NCI-H2081 treated with DMSO at 0.1 percent for 48 hours (cell line): Measurements from ENCODE around the gene CLDN16.
A peak's percentile ranks its signal among the peaks of the same experiment; 100 is the strongest.

Experiments
- DNase-seq: peaks from one replicate; lab custom pipeline; 2025; lab: John Stamatoyannopoulos, UW

CLDN16 gene

DNA sequence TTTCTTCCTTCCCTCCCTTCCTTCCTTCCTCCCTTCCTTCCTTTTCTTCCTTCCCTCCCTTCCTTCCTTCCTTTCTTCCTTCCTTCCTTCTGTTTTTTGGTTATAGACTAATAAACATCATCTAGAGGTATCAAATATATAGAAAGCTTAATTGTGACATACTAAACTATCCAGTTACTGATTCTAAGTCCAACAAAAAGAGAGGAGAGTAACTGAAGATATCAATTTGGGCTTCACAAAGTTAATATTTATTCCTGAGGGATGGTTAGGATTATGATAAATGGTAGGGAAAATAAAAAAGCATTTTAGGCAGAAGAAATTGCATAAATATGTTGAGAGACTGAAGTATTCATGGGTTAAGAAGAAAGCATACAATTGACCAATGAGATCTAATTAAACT is 7.8 kb upstream of the CLDN16 start:
- DNase-seq: no peak

- no peak for DNase-seq
Measured at GRCh38 chr3:190381441-190381840, 6.5 kb upstream of the CLDN16 start.

- DNase-seq: no peak
Measured at GRCh38 chr3:190382082-190382481, 5.9 kb upstream of the CLDN16 start.

GRCh38 chr3:190384309-190384756 is 3.6 kb upstream of the CLDN16 start:
- DNase-seq: no peak

GRCh38 chr3:190385731-190386688 is 2.0 kb upstream of the CLDN16 start:
- no peak for DNase-seq

DNA sequence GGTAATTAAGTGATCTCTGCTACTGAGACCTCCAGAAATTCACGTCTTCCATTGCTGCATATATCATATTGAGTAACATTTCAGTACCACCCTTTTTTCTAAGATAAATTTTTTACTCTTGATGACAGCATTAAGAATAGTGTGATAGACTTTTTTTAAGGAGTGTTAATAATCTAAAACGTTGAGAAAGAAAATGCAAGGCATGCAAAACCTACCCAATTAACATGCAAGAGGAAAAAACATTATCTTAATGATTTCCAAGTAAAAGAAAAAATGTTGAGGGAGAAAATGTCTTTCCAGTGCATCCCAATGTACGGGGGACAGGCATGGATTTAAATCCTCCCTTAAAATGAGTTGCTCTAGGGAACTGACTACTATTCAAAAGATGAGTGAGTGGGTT is 740 bp downstream of the CLDN16 start:
- DNase-seq: no peak

DNA sequence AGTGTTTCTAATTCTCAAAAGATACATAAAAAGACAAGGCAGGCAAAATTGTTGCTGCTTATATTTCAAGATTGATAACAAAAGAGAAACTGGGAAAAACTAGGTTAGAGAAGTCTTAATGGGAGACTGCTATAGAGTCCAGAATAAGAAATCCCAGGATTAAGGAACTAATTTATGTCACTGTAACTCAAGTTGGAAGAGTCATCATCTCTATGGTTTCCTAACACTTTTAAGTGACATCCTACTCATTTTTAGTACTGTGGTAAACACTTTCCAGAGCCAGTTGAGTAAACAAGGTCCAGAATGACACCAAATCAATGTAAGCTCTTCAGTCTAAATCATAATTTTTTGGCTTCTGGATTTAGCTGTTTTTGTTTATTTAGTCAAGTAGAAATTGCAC is 8.0 kb downstream of the CLDN16 start:
- DNase-seq: no peak

- DNase-seq: no peak
Measured at GRCh38 chr3:190397889-190398288, 9.9 kb downstream of the CLDN16 start.

DNA sequence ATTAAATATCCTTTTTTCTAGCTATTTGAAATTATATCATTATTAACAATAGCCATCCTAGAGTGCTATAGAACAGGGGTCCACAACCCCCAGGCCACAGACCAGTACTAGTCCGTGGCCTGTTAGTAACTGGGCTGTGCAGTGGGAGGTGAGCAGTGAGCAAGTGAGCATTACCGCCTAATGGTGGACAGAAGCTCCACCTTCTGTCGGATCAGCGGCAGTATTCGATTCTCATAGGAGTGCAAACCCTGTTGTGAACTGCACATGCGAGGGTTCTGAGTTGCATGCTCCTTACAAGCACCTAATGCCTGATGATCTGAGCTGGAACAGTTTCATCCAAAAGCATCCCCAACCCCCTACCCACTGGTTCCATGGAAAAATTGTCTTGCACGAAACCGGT is 11.7 kb downstream of the CLDN16 start:
- DNase-seq: no peak

DNA sequence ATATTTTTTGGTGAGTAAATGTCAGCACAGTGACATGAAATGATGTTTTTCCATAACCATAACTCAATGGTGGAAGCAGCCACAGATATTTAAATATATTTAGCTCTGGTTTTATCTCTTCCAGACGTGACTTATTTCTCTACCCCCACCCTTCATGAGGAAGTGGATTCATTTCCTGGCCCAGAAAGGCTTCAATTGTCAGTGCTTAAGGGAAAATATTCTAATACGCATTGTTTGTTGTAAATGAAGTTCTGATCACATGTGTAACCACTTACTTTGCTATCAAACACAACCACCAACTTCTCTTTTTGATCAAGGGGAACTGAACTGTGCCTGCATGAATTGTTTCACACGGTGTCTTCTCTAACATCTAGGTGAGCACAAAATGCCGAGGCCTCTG is 14.0 kb downstream of the CLDN16 start:
- no peak for DNase-seq

DNA sequence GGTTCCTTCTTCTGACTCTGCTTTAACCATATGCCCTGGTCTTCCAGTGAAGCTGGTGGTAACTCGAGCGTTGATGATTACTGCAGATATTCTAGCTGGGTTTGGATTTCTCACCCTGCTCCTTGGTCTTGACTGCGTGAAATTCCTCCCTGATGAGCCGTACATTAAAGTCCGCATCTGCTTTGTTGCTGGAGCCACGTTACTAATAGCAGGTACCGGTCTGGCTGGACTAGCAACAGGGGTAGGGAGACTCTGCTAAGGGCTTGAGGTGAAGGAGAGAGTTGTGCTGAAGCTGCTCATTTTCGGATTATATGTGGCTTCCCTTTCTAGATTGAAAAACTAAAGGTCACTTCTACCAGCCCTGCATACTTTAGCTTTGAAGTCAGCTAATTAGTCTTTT is 16.8 kb downstream of the CLDN16 start:
- DNase-seq: no peak

DNA sequence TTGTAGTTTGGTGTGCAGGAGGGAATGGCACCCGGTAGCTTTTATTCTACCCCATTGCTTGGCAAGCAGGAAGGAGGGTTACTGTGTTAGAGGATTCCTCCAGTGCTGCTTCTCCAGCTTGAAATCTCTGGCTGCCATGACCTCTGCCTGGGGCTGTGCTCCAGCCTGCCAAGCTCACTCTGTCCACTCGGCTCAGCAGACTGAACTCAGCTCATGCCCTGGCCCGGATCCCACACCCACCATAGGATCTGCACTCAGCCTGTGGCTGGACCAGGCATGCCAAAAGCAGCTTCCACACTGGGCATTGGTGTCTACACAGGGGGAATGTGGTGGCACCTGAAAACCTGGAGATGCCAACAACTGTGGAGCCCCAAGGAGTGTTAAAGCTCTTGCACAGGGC is 26.3 kb downstream of the CLDN16 start:
- DNase-seq: no peak

DNA sequence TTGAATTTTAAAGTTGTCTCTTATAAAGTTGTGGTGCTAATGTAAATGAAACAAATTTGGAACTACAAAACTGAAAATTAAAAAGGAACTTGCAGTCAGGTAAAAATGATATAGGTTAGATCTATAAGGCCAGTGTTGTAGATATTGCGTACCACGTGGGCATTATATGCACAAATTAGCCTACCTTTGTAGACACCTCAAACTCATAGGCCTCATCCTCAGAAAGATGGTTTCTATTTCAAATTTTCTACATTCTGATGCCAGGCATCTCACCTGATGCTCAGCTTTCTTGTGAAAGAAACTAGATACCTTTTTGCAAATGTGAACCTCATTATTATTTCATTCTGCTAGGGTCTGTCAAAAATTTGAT is 36.1 kb downstream of the CLDN16 start:
- no peak for DNase-seq

- peak; percentile 67 for DNase-seq
Measured at GRCh38 chr3:190424478-190425439, 36.8 kb downstream of the CLDN16 start.

- DNase-seq: no peak
Measured at GRCh38 chr3:190425833-190426232, 37.9 kb downstream of the CLDN16 start.

- DNase-seq: no peak
Measured at GRCh38 chr3:190426806-190427507, 39.0 kb downstream of the CLDN16 start.

- no peak for DNase-seq
Measured at GRCh38 chr3:190429681-190430080, 41.7 kb downstream of the CLDN16 start.

DNA sequence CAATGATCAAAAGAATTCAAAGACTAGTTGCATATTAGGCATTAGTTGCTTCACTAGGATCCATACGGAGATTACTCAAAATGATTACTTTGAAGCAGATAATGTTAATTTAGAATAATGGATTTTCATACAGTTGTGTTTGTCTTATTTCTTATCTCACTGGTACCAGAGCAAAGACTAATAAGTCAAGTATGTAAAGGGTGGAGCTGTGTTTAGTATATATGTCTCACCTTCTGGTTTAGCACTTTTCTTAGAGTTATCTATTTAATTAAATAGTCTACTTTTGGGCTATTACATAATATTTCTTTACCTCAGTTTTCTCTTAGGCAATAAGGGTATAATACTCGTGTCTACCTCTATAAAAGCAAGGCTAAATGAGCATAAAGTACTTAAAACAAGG is 42.9 kb downstream of the CLDN16 start:
- no peak for DNase-seq

DNA sequence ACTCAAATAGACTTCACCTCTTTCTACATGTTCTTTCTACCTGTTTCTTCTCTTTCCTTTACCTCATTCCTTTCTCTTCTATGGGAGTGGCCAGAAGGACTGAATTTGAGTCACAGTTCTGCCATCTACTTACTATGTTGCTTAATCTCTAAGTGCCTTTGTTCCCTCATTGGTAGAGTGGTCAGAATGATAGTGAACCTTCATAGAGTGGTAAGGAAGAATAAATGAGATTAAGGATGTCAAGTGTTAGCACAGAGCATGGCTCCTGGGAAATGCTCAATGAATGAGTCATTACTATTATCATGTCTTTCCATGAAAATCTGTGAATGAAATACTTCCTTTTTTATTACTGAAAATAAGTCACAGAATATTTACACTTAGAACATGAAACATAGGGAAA is 44.3 kb downstream of the CLDN16 start:
- no peak for DNase-seq

DNA sequence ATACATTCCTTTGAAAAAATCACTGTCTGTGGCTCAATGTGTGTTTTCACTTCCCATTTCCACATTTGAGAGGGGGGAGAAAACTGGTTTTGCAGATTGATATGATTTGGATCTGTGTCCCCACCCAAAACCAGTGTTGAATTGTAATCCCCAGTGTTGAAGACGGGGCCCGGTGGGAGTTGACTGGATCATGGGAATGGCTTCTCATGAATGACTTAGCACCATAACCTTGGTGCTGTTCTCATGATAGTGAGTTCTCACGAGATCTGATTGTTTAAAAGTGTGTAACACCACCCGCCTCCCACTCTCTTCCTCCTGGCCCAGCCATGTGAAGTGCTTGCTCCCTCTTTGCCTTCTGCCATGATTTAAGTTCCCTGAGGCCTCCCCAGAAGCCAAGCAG is 45.7 kb downstream of the CLDN16 start:
- DNase-seq: no peak

DNA sequence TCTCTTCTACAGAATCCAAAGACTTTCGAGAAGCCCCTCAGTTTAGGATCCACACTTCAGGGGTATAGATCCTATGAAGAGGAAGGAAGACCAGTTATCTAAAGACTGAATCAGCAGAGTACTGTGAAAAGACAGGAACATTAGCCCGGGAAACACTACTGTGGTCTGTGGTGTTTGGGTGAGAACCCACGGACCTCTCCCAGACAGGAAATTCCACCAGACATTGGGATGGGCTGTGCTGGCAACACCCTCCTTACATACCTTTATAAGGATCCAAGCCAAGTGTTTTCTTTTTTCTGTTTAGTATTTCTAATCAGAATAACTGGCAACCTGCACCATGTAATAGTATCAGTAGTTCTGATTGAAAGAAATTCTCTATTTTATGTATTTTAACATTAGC is 47.7 kb downstream of the CLDN16 start:
- DNase-seq: no peak

- no peak for DNase-seq
Measured at GRCh38 chr3:190436331-190436730, 48.4 kb downstream of the CLDN16 start.
